T-helper 1 cell treated with Interleukin-12 subunit alpha and Interleukin-12 subunit beta and Interleukin-4 antibody, amounts not matched to agents 30 ng/mL and 1 ng/mL, for 36 hours (primary cell): ENCODE results near the gene PCGF1. TPM values are rescaled to one million over a fixed set of nuclear protein-coding genes. Genes with fewer than 3 reads are reported as not detected.

Source experiments
- intact Hi-C: fragments of 100-400 bp; cut with micrococcal nuclease; formaldehyde crosslinking; loops from one replicate; pipeline ENCODE4 v1.15.1; 2024
- total RNA-seq: library from RNA; stranded (reverse); gene quantifications from 2 replicates; pipeline ENCODE4 v1.2.3, GENCODE V29; 2022

Gene PCGF1
- total RNA-seq, 1 donor from 2014 or later: 36.4 TPM

GRCh38 chr2:74501335-74502071 lies 6.0 kb downstream of the PCGF1 start:
- intact Hi-C loops: loop anchor here (5.0 kb wide), 1 partner anchor 1209 kb away; the partner anchor contains the start of gene EGR4

GRCh38 chr2:74500578-74500946 lies 6.9 kb downstream of the PCGF1 start:
- intact Hi-C loops: loop anchor here (5.0 kb wide), 1 partner anchor 1208 kb away; the partner anchor contains the start of gene EGR4

- intact Hi-C loops: loop anchor here (1.0 to 5.0 kb wide), 2 partner anchors 16 to 1208 kb away; partner anchors contain the start of gene EGR4
Observed at GRCh38 chr2:74499940-74500577, 7.4 kb downstream of the PCGF1 start.

GRCh38 chr2:74499267-74499939 lies 8.1 kb downstream of the PCGF1 start, which contains the start of gene LBX2:
Gene LBX2 (minus strand): TSS chr2:74499603. CDS start chr2:74499537, 66 bp downstream.
- intact Hi-C loops: loop anchor here (1.0 kb wide), 1 partner anchor 17 kb away; no protein-coding TSS in a partner anchor

- intact Hi-C loops: loop anchor here (1.0 kb wide), 5 partner anchors 9 to 89 kb away; partner anchors contain the start of genes AUP1, HTRA2, PCGF1 and TTC31
Observed at GRCh38 chr2:74498500-74499266, 8.8 kb downstream of the PCGF1 start.

GRCh38 chr2:74497777-74498499 lies 9.6 kb downstream of the PCGF1 start:
- intact Hi-C loops: loop anchor here (1.0 kb wide), 4 partner anchors 9 to 89 kb away; partner anchors contain the start of genes AUP1, HTRA2, PCGF1 and TTC31

GRCh38 chr2:74496997-74497776 lies 10.3 kb downstream of the PCGF1 start:
- intact Hi-C loops: no loop called here

GRCh38 chr2:74495440-74495839 lies 12.1 kb downstream of the PCGF1 start:
- intact Hi-C loops: no loop called here

GRCh38 chr2:74493546-74493945 lies 13.9 kb downstream of the PCGF1 start:
- intact Hi-C loops: no loop called here

- intact Hi-C loops: no loop called here
Observed at GRCh38 chr2:74491648-74492544, 15.6 kb downstream of the PCGF1 start.

GRCh38 chr2:74489906-74490305 lies 17.6 kb downstream of the PCGF1 start:
- intact Hi-C loops: no loop called here

GRCh38 chr2:74488643-74489481 lies 18.6 kb downstream of the PCGF1 start:
- intact Hi-C loops: no loop called here

- intact Hi-C loops: no loop called here
Observed at GRCh38 chr2:74486141-74486540, 21.4 kb downstream of the PCGF1 start.

- intact Hi-C loops: loop anchor here (1.0 to 2.0 kb wide), 16 partner anchors 11 to 746 kb away; partner anchors contain the start of genes AUP1, C2orf81, DOK1 and HTRA2
Observed at GRCh38 chr2:74483675-74484164, 23.8 kb downstream of the PCGF1 start.

GRCh38 chr2:74482801-74483674 lies 24.5 kb downstream of the PCGF1 start, which contains the start of the genes CCDC142 and TTC31:
Gene CCDC142 (minus strand): TSS chr2:74482998. CDS start chr2:74482837, 161 bp downstream.
Gene TTC31 (plus strand): TSS chr2:74483081. CDS start chr2:74483096, 15 bp downstream.
- intact Hi-C loops: loop anchor here (1.0 to 2.0 kb wide), 16 partner anchors 11 to 746 kb away; partner anchors contain the start of genes AUP1, C2orf81, DOK1 and HTRA2
